HEK293 (cell line): ENCODE measurements around the gene PTPRO.

Experiments used
- CTCF ChIA-PET: fragments of 350-600 bp; formaldehyde crosslinking; extraction: SDS; loops from one replicate; lab custom pipeline; 2021; ENCODE audit warnings: antibody characterized with exemption; lab: Yijun Ruan, JAX
- POLR2A ChIA-PET: fragments of 300-600 bp; formaldehyde crosslinking; extraction: SDS; loops from one replicate; lab custom pipeline; 2020; ENCODE audit warnings: antibody characterized with exemption, inconsistent platforms; lab: Yijun Ruan, JAX
- H3K27ac ChIP-seq: fragments of 200-500 bp; sonication (Bioruptor generic); 2 replicates; pipeline ENCODE4 v1.5.1; 2014; ENCODE audit warnings: low read depth, low read length, control low read depth, inconsistent platforms; ENCODE audit errors: extremely low read depth
- H3K36me3 ChIP-seq, 2 experiments: fragments of 200-500 bp in 1 of 2; sonication (Bioruptor generic) in 1 of 2; 1 replicate in 1 of 2; 2 replicates in 1 of 2; pipeline ENCODE4 v1.5.1; 2014 to 2017; ENCODE audit warnings: inconsistent platforms in 2 of 2, low read length in 2 of 2; ENCODE audit not compliant: control insufficient read depth in 2 of 2, insufficient read depth in 1 of 2
- H3K4me1 ChIP-seq: fragments of 200-500 bp; sonication (Bioruptor generic); 2 replicates; pipeline ENCODE4 v1.5.1; 2014; ENCODE audit warnings: mild to moderate bottlenecking, low read length, inconsistent platforms; ENCODE audit not compliant: control insufficient read depth, insufficient read depth
- H3K4me3 ChIP-seq: 2 replicates; pipeline ENCODE4 v1.5.1; 2011; ENCODE audit warnings: low read depth, mild to moderate bottlenecking, control low read depth, low read length, moderate library complexity
- H3K9me3 ChIP-seq: fragments of 200-500 bp; sonication (Bioruptor generic); 2 replicates; pipeline ENCODE4 v1.5.1; 2014; ENCODE audit warnings: low read depth, low read length, inconsistent platforms; ENCODE audit not compliant: control insufficient read depth, insufficient read depth
- KLF17 ChIP-seq: fragments of 450-650 bp; formaldehyde crosslinking; IDR thresholded peaks from 2 replicates; pipeline ENCODE4 v1.5.1; 2016; ENCODE audit warnings: missing biosample characterization, missing genetic modification characterization
- KLF7 ChIP-seq: fragments of 450-650 bp; formaldehyde crosslinking; IDR thresholded peaks from 2 replicates; pipeline ENCODE4 v1.5.1; 2016; ENCODE audit warnings: missing biosample characterization, missing genetic modification characterization, borderline replicate concordance
- MYNN ChIP-seq: fragments of 450-650 bp; formaldehyde crosslinking; IDR thresholded peaks from 2 replicates; pipeline ENCODE4 v1.5.1; 2016; ENCODE audit warnings: missing biosample characterization, missing genetic modification characterization, borderline replicate concordance
- PRDM1 ChIP-seq: fragments of 450-650 bp; formaldehyde crosslinking; IDR thresholded peaks from 2 replicates; pipeline ENCODE4; 2016; ENCODE audit warnings: missing biosample characterization, missing genetic modification characterization
- SCRT2 ChIP-seq: fragments of 450-650 bp; formaldehyde crosslinking; IDR thresholded peaks from 2 replicates; pipeline ENCODE4 v1.5.1; 2016; ENCODE audit warnings: missing biosample characterization, missing genetic modification characterization
- YY2 ChIP-seq: fragments of 450-650 bp; formaldehyde crosslinking; IDR thresholded peaks from 2 replicates; pipeline ENCODE4 v1.5.1; 2016; ENCODE audit warnings: missing biosample characterization, missing genetic modification characterization
- ZBTB20 ChIP-seq: fragments of 450-650 bp; formaldehyde crosslinking; IDR thresholded peaks from 2 replicates; pipeline ENCODE4 v1.5.1; 2016; ENCODE audit warnings: missing biosample characterization, missing genetic modification characterization
- ZFHX2 ChIP-seq: fragments of 450-650 bp; formaldehyde crosslinking; conservative IDR thresholded peaks from 2 replicates; pipeline ENCODE4 v1.5.1; 2016; ENCODE audit warnings: missing biosample characterization, missing genetic modification characterization
- ZFP41 ChIP-seq: fragments of 450-650 bp; formaldehyde crosslinking; IDR thresholded peaks from 2 replicates; pipeline ENCODE4 v1.5.1; 2016; ENCODE audit warnings: missing biosample characterization, missing genetic modification characterization, borderline replicate concordance
- ZFP69B ChIP-seq: fragments of 450-650 bp; formaldehyde crosslinking; IDR thresholded peaks from 2 replicates; pipeline ENCODE4 v1.5.1; 2016; ENCODE audit warnings: missing biosample characterization, missing genetic modification characterization
- ZNF266 ChIP-seq: fragments of 450-650 bp; formaldehyde crosslinking; IDR thresholded peaks from 2 replicates; pipeline ENCODE4 v1.5.1; 2016; ENCODE audit warnings: missing biosample characterization, missing genetic modification characterization, low read depth
- ZNF274 ChIP-seq, 2 experiments: fragments of 200-500 bp in 1 of 2; fragments of 450-650 bp in 1 of 2; sonication (Bioruptor generic) in 1 of 2; formaldehyde crosslinking in 1 of 2; IDR thresholded peaks; 2 replicates each; pipeline versions ENCODE4 v1.5.1 to v1.6.1; 2014 to 2016; ENCODE audit warnings: borderline replicate concordance in 1 of 2, inconsistent platforms in 1 of 2, low read length in 1 of 2, missing biosample characterization in 1 of 2, missing genetic modification characterization in 1 of 2
- ZNF354C ChIP-seq: fragments of 450-650 bp; formaldehyde crosslinking; IDR thresholded peaks from 2 replicates; pipeline ENCODE4 v1.5.1; 2016; ENCODE audit warnings: missing biosample characterization, missing genetic modification characterization, low read depth, borderline replicate concordance
- ZNF404 ChIP-seq: fragments of 450-650 bp; formaldehyde crosslinking; IDR thresholded peaks from 2 replicates; pipeline ENCODE4 v1.5.1; 2017; ENCODE audit warnings: missing biosample characterization, missing genetic modification characterization
- ZNF473 ChIP-seq: fragments of 450-650 bp; formaldehyde crosslinking; IDR thresholded peaks from 2 replicates; pipeline ENCODE4 v1.5.1; 2017; ENCODE audit warnings: missing biosample characterization, missing genetic modification characterization
- ZNF518A ChIP-seq: fragments of 450-650 bp; formaldehyde crosslinking; conservative IDR thresholded peaks from 2 replicates; pipeline ENCODE4 v1.5.1; 2016; ENCODE audit warnings: low read depth, missing biosample characterization, missing genetic modification characterization
- ZNF561 ChIP-seq: fragments of 450-650 bp; IDR thresholded peaks from 2 replicates; pipeline ENCODE4 v1.5.1; 2018; ENCODE audit warnings: missing biosample characterization, missing genetic modification characterization, borderline replicate concordance
- ZNF701 ChIP-seq: fragments of 450-650 bp; formaldehyde crosslinking; IDR thresholded peaks from 2 replicates; pipeline ENCODE4 v1.5.1; 2016; ENCODE audit warnings: missing biosample characterization, missing genetic modification characterization
- ZNF791 ChIP-seq: fragments of 450-650 bp; formaldehyde crosslinking; IDR thresholded peaks from 2 replicates; pipeline ENCODE4 v1.5.1; 2016; ENCODE audit warnings: missing biosample characterization, missing genetic modification characterization
- TF ChIP-seq, protein P1 (sequence below): fragments of 450-650 bp; formaldehyde crosslinking; IDR thresholded peaks from 2 replicates; pipeline ENCODE4; 2016; ENCODE audit warnings: missing biosample characterization, missing genetic modification characterization
- TF ChIP-seq, protein P2 (sequence below): fragments of 450-650 bp; formaldehyde crosslinking; IDR thresholded peaks from 2 replicates; pipeline ENCODE4 v1.5.1; 2017; ENCODE audit warnings: missing biosample characterization, missing genetic modification characterization
- TF ChIP-seq, protein P3 (sequence below): fragments of 450-650 bp; formaldehyde crosslinking; IDR thresholded peaks from 2 replicates; pipeline ENCODE4 v1.5.1; 2017; ENCODE audit warnings: missing biosample characterization, missing genetic modification characterization

The PTPRO gene

GRCh38 chr12:15590180-15590826 lies 268.0 kb downstream of the PTPRO start (continued):
- TF ChIP-seq ZFP41 (tag by site-specific recombination) (no peak), ZNF404 (tag by site-specific recombination) (no peak), KLF7 (tag by site-specific recombination) (no peak), ZNF518A (peak; percentile 37), ZFHX2 (tag by site-specific recombination) (peak; percentile 83), ZNF561 (0 out of 2 replicates have a peak, but pooled peaks have one; percentile 43), PRDM1 (peak; percentile 92), ZBTB20 (tag by site-specific recombination) (no peak; the same call in 1 of the 2 replicates), YY2 (tag by site-specific recombination) (peak; percentile 71)
- TF ChIP-seq, protein P1, sequence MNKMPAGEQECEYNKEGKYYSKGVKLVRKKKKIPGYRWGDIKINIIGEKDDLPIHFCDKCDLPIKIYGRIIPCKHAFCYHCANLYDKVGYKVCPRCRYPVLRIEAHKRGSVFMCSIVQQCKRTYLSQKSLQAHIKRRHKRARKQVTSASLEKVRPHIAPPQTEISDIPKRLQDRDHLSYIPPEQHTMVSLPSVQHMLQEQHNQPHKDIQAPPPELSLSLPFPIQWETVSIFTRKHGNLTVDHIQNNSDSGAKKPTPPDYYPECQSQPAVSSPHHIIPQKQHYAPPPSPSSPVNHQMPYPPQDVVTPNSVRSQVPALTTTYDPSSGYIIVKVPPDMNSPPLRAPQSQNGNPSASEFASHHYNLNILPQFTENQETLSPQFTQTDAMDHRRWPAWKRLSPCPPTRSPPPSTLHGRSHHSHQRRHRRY (tag by site-specific recombination), result no peak

- no peaks in the 10 kb centered on the region for H3K9me3 ChIP-seq
- no peak overlapping the region for H3K27ac ChIP-seq
- ChIA-PET POLR2A (no interaction called here), CTCF (interaction anchor here (0.6 to 4.8 kb wide), 5 partner anchors 22 to 265 kb away, joined by 3 to 78 read pairs (median 5); no protein-coding TSS in a partner anchor)
- no peak overlapping the region for H3K4me3 ChIP-seq
- no peaks in the 10 kb centered on the region for H3K36me3 ChIP-seq
- H3K4me1 ChIP-seq, result no peaks in the 10 kb centered on the region
- no peak for TF ChIP-seq SCRT2 (tag by site-specific recombination)
- TF ChIP-seq ZNF266 (tag by site-specific recombination), result no peak
- TF ChIP-seq, protein P2, sequence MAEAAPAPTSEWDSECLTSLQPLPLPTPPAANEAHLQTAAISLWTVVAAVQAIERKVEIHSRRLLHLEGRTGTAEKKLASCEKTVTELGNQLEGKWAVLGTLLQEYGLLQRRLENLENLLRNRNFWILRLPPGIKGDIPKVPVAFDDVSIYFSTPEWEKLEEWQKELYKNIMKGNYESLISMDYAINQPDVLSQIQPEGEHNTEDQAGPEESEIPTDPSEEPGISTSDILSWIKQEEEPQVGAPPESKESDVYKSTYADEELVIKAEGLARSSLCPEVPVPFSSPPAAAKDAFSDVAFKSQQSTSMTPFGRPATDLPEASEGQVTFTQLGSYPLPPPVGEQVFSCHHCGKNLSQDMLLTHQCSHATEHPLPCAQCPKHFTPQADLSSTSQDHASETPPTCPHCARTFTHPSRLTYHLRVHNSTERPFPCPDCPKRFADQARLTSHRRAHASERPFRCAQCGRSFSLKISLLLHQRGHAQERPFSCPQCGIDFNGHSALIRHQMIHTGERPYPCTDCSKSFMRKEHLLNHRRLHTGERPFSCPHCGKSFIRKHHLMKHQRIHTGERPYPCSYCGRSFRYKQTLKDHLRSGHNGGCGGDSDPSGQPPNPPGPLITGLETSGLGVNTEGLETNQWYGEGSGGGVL (tag by site-specific recombination), result no peak
- TF ChIP-seq MYNN (tag by site-specific recombination), result no peak
- TF ChIP-seq, protein P3, sequence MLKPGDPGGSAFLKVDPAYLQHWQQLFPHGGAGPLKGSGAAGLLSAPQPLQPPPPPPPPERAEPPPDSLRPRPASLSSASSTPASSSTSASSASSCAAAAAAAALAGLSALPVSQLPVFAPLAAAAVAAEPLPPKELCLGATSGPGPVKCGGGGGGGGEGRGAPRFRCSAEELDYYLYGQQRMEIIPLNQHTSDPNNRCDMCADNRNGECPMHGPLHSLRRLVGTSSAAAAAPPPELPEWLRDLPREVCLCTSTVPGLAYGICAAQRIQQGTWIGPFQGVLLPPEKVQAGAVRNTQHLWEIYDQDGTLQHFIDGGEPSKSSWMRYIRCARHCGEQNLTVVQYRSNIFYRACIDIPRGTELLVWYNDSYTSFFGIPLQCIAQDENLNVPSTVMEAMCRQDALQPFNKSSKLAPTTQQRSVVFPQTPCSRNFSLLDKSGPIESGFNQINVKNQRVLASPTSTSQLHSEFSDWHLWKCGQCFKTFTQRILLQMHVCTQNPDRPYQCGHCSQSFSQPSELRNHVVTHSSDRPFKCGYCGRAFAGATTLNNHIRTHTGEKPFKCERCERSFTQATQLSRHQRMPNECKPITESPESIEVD, result no peak
- TF ChIP-seq ZNF701, result no peak
- TF ChIP-seq ZNF473 (tag by site-specific recombination), result no peak
- no peak for TF ChIP-seq ZNF354C (tag by site-specific recombination)
- no peak for TF ChIP-seq ZNF274 (IDR thresholded peaks at IDR 0.05; ENCODE audit: low read length)
- TF ChIP-seq ZNF274 (tag by site-specific recombination; IDR thresholded peaks at IDR 0.05; ENCODE audit: borderline replicate concordance), result no peak
- no peak for TF ChIP-seq ZFP69B (tag by site-specific recombination)
- no peak for TF ChIP-seq KLF17 (tag by site-specific recombination)
- no peak for TF ChIP-seq ZNF791
Measured at GRCh38 chr12:15591811-15592210, 269.5 kb downstream of the PTPRO start.
